ENCODE results near the gene GINS2.

Gene GINS2

GRCh38 chr16:85717393-85718152, 28.8 kb upstream of the GINS2 start:
- peak; percentile 70 for TF ChIP-seq CTCF (IDR thresholded peaks at IDR 0.05; ENCODE audit: insufficient read depth, missing control alignments)
- FAIRE-seq = no peak
- DNase-seq (ENCODE audit: insufficient read length, low spot score) = no peak

- FAIRE-seq = no peak
- no peak for TF ChIP-seq CTCF (IDR thresholded peaks at IDR 0.05; ENCODE audit: insufficient read depth, missing control alignments)
- DNase-seq (ENCODE audit: insufficient read length, low spot score) = no peak
Observed at GRCh38 chr16:85716680-85717038, 27.9 kb upstream of the GINS2 start.

- FAIRE-seq = no peak
- no peak for DNase-seq (ENCODE audit: insufficient read length, low spot score)
Observed at GRCh38 chr16:85716022-85716679, 27.4 kb upstream of the GINS2 start.

GRCh38 chr16:85715169-85716021, 26.6 kb upstream of the GINS2 start:
- FAIRE-seq = no peak
- no peak for TF ChIP-seq CTCF (IDR thresholded peaks at IDR 0.05; ENCODE audit: insufficient read depth, missing control alignments)
- DNase-seq (ENCODE audit: insufficient read length, low spot score) = no peak

More at GRCh38 chr16:85716022-85716679, 27.4 kb upstream of the GINS2 start:
- no peak for TF ChIP-seq CTCF (IDR thresholded peaks at IDR 0.05; ENCODE audit: insufficient read depth, missing control alignments)

GRCh38 chr16:85712801-85713200, 24.0 kb upstream of the GINS2 start:
- no peak for TF ChIP-seq CTCF (IDR thresholded peaks at IDR 0.05; ENCODE audit: insufficient read depth, missing control alignments)
- DNase-seq (ENCODE audit: insufficient read length, low spot score) (no peak), FAIRE-seq (no peak)

GRCh38 chr16:85711982-85712587, 23.3 kb upstream of the GINS2 start:
- FAIRE-seq (no peak), DNase-seq (ENCODE audit: insufficient read length, low spot score) (no peak)
- no peak for TF ChIP-seq CTCF (IDR thresholded peaks at IDR 0.05; ENCODE audit: insufficient read depth, missing control alignments)
